ENCODE measurements around the gene ADI1.

Gene ADI1

DNA sequence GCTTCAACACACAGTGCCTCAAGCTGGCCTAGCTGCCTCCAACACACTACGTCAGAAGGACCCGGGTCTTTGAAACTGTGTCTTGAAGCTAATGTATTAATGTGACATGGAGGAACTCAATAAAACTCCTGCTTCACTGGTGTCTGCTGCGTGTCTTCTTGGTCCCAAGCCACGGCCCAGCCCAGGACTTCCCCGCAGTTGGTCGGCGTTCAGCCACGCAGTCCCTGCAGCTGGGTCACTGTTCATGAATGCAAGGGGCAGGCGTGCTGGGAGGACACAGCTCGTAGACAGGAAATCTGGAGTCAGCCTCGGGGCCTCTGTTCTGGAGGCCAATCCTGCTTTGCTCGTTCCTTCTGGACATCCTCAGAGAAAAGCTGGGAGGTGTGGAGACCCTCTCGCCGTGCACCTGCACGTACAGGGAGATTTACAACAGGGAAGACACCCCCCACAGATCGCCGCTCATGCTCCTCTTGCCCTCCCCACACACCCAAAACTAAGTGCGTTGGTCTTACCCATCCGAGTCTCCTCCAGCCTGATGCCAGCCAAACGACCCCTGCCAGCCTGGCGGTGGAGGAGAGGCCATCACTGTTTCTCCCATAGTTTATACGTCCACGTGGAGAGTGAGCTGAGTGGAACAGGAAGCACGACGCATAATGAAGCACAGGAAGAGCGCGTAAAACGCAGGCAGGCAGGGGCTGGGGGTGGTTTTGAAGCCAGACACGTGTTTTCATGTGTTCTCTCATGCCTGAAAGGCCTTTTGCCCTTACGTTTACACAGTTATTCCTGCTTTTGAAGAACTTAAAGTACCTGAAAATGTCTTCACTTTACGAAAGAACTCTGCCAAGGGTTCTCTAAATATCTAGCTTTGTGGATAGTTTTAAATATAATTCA, 39.7 kb downstream of the ADI1 start:
- H3K4me3 ChIP-seq (replicated peaks; ENCODE audit: low read depth, low read length) = no peak overlapping the region
- TF ChIP-seq, protein P1, sequence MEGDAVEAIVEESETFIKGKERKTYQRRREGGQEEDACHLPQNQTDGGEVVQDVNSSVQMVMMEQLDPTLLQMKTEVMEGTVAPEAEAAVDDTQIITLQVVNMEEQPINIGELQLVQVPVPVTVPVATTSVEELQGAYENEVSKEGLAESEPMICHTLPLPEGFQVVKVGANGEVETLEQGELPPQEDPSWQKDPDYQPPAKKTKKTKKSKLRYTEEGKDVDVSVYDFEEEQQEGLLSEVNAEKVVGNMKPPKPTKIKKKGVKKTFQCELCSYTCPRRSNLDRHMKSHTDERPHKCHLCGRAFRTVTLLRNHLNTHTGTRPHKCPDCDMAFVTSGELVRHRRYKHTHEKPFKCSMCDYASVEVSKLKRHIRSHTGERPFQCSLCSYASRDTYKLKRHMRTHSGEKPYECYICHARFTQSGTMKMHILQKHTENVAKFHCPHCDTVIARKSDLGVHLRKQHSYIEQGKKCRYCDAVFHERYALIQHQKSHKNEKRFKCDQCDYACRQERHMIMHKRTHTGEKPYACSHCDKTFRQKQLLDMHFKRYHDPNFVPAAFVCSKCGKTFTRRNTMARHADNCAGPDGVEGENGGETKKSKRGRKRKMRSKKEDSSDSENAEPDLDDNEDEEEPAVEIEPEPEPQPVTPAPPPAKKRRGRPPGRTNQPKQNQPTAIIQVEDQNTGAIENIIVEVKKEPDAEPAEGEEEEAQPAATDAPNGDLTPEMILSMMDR (IDR thresholded peaks at IDR 0.05; ENCODE audit: low read depth, low read length, missing control alignments) = no peak
- no peak for DNase-seq (ENCODE audit: extremely low read depth, low read depth)

DNA sequence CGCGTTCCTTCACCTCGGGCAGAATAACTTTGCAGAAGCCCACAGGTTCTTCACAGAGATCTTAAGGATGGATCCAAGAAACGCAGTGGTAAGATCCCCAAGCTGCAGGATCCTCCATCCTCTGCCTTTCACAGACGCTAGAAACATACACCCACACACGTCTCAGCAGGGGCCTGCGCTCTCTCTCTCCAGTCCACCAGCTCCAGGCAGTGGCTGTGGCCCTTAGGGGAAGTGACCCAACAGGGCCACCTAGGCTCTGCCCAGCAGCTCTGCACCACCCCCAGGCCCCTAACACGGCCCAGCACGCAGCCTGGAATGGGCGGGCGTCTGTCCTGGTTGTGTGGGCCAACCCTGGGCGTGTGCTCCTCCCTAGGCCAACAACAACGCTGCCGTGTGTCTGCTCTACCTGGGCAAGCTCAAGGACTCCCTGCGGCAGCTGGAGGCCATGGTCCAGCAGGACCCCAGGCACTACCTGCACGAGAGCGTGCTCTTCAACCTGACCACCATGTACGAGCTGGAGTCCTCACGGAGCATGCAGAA, 40.4 kb downstream of the ADI1 start:
- TF ChIP-seq, protein P1 (IDR thresholded peaks at IDR 0.05; ENCODE audit: low read depth, low read length, missing control alignments) = no peak
- DNase-seq (ENCODE audit: extremely low read depth, low read depth) = no peak
- no peak overlapping the region for H3K4me3 ChIP-seq (replicated peaks; ENCODE audit: low read depth, low read length)

DNA sequence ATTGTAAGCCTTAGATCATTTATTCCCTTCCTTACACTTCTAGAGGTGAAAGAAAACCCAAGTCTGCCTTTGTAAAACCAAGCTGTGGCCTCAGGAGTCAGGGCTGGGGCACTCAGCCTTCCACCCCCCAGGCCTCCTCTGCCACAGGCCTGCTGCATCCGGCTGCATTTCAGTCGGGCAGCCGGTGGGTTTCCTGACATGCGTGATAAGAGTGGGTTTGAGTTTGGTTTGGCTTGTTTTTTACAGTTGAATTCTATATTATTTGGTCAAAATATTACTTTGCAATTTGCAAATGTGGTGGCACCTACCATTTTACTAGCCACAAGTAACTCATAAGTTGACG, 42.4 kb downstream of the ADI1 start:
- TF ChIP-seq, protein P1 (IDR thresholded peaks at IDR 0.05; ENCODE audit: low read depth, low read length, missing control alignments) = no peak
- DNase-seq (ENCODE audit: extremely low read depth, low read depth) = no peak
- H3K4me3 ChIP-seq (replicated peaks; ENCODE audit: low read depth, low read length) = no peak overlapping the region

DNA sequence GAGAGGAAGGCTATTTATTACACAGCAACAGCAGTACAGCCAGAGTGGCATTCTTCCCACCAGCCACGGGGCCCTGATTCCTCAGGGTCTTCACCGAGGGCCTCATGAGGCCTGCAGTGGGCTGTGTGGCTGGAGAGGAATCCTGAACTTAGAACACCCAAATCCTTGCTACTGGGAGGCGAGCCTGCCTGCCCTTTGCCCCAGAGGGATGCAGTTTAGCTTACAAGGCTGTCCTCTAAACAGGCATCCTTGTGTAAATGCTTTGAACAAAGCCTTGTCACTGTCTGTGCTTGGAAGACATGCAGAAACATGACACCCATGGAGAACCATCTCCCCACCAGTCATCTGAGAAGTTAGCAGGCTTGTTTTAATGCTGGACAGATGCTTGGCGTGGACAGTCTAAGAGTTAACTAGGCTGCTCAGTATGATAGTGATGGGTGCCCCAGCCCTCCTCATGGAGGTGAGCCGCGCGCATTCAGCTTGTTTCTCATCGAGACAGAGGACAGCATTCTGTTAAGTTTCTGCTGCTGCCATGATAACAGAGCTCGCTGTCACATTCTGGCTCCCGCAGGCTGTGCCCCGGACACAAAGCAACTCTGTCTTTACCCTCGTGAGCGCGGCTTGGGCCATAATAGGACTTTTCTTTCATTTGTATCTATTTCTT, 42.9 kb downstream of the ADI1 start:
- TF ChIP-seq, protein P1 (IDR thresholded peaks at IDR 0.05; ENCODE audit: low read depth, low read length, missing control alignments) = no peak
- H3K4me3 ChIP-seq (replicated peaks; ENCODE audit: low read depth, low read length) = no peak overlapping the region
- no peak for DNase-seq (ENCODE audit: extremely low read depth, low read depth)

DNA sequence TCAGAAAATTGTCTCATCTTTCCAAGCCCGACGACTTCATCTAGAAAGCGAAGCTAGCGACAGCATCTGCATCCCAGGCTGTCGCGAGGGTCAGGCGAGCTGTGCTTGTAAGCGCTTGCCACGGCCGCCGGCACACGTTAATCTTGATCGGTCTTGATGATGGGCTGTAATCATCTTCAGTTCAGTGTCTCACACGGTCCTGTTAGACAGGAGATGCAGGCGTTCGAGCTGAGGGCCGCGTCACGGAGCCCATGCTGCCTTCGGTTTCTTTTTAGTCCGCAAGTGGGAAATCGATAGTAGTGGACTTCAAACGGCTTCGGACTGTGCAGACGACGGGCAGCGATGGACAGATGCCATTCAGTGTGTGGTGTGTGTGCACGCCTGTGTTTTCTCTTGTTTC, 43.6 kb downstream of the ADI1 start:
- TF ChIP-seq, protein P1 (IDR thresholded peaks at IDR 0.05; ENCODE audit: low read depth, low read length, missing control alignments) = no peak
- H3K4me3 ChIP-seq (replicated peaks; ENCODE audit: low read depth, low read length) = no peak overlapping the region
- DNase-seq (ENCODE audit: extremely low read depth, low read depth) = no peak

DNA sequence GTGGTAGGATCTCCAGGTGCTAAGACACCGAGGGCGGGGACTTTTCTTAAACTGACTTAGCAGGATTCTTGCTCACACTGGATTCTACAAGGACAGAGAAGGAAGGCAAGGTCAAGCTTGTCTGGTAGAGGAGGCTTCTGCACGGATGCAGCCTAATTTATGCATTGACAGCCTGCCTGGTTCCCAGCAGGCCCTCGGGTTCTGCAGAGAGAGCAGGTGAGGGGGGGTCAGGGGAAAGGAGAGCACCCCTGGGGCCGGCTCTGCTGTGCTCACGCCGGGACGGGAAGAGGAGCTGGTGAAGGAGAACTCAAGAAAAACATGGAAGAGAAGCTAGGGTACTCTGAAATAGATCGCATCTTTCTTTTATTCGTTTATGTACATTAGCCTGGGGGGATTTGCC, 46.4 kb downstream of the ADI1 start:
- TF ChIP-seq, protein P1 (IDR thresholded peaks at IDR 0.05; ENCODE audit: low read depth, low read length, missing control alignments) = no peak
- no peak for DNase-seq (ENCODE audit: extremely low read depth, low read depth)
- no peak overlapping the region for H3K4me3 ChIP-seq (replicated peaks; ENCODE audit: low read depth, low read length)

All from HFF-Myc (cell line).